Retinal pigment epithelial cell (primary cell): ENCODE results near the gene TRAF3IP1.

Experiments used
- DNase-seq: peaks from one replicate; pipeline ENCODE4 v3.0.0-alpha.2; 2010; ENCODE audit warnings: low read depth
- H3K4me3 ChIP-seq: 2 replicates; pipeline ENCODE4 v1.5.1; 2011; ENCODE audit warnings: mild to moderate bottlenecking, low read length, control low read depth, moderate library complexity
- CTCF ChIP-seq: conservative IDR thresholded peaks from 2 replicates; pipeline ENCODE4 v1.5.1; 2011; ENCODE audit warnings: low read depth, low read length, control low read depth, inconsistent platforms

Gene TRAF3IP1

DNA sequence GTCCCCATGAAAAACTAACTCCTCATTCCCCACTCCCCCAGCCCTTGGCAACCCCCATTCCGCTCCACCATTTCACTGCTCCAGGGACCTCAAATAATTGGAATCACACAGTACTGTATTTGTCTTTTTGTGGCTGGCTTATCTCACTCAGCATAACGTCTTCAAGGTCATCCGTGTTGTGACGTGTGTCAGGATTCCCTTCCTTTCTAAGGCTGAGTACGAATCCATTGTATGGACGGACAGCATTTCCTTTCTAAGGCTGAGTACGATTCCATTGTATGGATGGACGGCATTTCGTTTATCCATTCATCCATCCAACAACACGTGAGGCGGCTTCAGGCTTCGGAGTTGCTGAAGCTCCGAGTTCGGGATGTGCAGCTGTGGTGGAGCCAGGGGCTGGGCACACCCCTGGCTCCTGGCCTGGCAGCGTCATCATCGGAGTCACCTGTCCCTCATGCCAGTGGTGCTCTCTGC is 105.2 kb downstream of the TRAF3IP1 start:
- no peak for TF ChIP-seq CTCF
- no peak for DNase-seq
- peak overlapping the region; percentile 87 for H3K4me3 ChIP-seq

DNA sequence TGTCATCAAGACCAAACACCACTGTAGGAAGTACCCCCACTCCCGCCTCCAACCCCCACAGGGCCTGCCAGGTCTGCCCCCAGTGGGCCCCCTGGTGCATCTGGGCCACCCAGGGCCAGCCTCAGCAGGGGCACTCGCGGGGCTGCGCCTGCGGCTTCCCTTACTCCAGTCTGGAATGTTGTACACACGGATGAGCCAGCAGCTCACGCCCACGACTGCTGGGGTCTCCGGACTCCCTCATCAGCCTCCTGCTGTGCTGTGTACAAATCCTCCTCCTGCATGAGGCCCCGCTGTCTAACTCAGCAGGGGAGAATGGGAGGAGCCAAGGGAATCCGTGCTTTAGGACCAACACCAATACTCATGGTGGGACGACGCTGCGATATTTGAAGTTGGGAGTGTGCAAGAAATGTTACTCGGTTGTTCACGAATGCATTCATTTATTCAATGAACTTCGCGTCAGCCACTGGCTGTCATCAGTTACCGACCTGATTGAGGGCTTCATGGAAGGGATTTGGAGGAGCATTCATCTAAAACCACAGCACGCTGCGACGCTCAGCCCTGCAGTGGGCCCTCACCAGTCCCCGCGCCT is 105.8 kb downstream of the TRAF3IP1 start:
- DNase-seq = no peak
- no peak for TF ChIP-seq CTCF
- H3K4me3 ChIP-seq = peak overlapping the region; percentile 87

DNA sequence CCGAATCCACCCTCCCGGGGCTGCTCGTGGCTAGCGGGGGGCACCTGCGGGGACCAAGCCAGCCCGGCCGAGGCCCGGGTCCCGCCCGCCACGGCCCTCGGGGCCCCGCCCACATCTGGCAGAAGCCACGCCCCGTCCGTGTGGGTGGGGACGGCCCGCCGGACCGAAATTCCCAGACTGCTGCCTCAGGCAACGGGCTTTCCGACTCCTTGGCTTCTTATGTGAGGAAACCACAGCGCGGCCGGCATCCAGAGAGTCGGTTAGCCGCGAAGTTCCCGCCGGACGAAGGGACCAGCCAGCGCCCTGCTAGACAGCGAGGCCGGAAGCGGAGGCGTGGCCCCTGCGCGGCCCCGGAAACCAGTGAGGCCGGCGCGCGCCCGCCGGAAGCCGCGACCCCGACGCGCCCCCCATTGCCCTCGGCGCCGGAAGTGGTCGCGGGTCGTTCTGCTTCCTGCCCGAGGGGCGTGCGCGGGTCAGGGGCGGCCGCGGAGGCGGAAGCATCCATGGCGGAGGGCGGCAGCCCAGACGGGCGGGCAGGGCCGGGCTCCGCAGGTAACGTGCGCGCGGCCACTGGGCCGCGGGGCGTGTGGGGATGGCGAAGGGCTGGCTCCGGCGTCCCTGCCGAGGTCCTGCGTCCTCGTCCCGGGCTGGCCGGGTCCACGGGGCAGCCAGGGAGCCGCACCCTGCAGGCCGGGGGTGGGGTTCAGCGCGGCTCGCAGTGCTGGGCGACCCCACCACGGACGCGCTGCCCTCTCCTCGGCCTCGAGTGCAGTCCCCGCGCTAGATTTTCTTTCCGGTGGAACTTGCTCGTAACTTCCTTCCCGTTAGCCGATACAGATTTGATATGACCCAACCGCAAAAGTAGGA is 106.5 kb downstream of the TRAF3IP1 start, which contains the start of gene ASB1:
Gene ASB1 (plus strand): TSS at position 360 of the 867 bp plus-strand sequence. CDS start 144 bp downstream, at position 504.
- TF ChIP-seq CTCF = no peak
- DNase-seq = no peak
- peak within 1 kb of the TSS; percentile 87 for H3K4me3 ChIP-seq

GRCh38 chr2:238427435-238428162 is 107.3 kb downstream of the TRAF3IP1 start:
- TF ChIP-seq CTCF = no peak
- peak overlapping the region; percentile 87 for H3K4me3 ChIP-seq

DNA sequence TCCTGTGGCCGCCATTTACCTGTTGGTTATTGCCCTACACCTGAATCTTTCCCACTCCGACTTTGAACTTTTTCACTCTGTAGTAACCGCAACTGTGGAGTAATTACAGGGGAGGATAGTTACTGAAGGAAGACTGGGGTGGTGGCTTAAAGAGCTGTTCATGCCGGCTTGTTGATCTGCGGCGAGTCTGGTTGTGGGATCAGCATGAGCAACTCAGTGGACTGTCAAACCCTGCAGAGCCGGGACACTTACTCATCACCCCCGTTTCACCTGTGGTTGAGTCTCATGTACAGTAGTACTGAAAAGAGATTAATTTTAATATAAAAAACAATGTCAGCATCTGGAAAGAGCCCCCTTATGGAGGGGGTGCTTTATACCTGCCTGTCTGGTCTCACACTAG is 108.5 kb downstream of the TRAF3IP1 start:
- TF ChIP-seq CTCF = no peak
- DNase-seq = no peak
- H3K4me3 ChIP-seq = no peak overlapping the region

More at GRCh38 chr2:238427435-238428162, 107.3 kb downstream of the TRAF3IP1 start:
- no peak for DNase-seq

DNA sequence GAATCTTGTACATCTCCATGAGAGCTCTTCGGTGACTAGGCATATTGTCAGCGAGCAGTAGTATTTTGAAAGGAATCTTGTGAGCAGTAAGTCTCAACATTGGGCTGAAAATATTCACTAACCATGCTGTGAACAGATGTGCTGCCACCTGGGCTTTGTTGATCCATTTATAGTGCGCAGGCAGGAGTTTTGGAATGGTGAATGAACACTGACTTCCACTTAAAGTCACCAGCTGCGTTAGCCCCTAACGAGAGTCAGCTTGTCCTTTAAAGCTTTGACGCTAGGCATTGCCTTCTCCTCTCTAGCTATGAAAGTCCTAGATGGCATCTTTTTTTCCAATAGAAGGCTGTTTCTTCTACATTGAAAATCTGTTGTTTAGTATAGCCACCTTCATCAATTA is 110.5 kb downstream of the TRAF3IP1 start:
- H3K4me3 ChIP-seq = no peak overlapping the region
- TF ChIP-seq CTCF = no peak
- no peak for DNase-seq
